ENCODE measurements around the gene LUZP2. TPM values are rescaled to one million over a fixed set of nuclear protein-coding genes. Genes with fewer than 3 reads are reported as not detected.

The LUZP2 gene
- total RNA-seq, 1 experiment from 2014 or later = 3.8 TPM

- Mint-ChIP-seq H3K4me1 (peaks cover 3% of the 10 kb centered on the region; the same call in 1 of the 2 replicates), H3K9me3 (peaks cover 7% of the 10 kb centered on the region), H3K27me3 (ENCODE audit: low read depth) (no peaks in the 10 kb centered on the region), H3K4me3 (no peak overlapping the region), H3K27ac (no peak overlapping the region), H3K36me3 (no peaks in the 10 kb centered on the region; the same call in 1 of the 2 replicates)
- no peak for TF ChIP-seq OVOL2 (CRISPR knock-in tag; IDR thresholded peaks at IDR 0.05; ENCODE audit: borderline replicate concordance)
- no peak for TF ChIP-seq E2F1 (CRISPR knock-in tag; IDR thresholded peaks at IDR 0.05)
- TF ChIP-seq KAT7 (CRISPR knock-in tag; IDR thresholded peaks at IDR 0.05; ENCODE audit: borderline replicate concordance) = no peak
- TF ChIP-seq NFYB (CRISPR knock-in tag; conservative IDR thresholded peaks at IDR 0.05; ENCODE audit: low read depth) = no peak
- no peak for TF ChIP-seq EMX1 (CRISPR knock-in tag; IDR thresholded peaks at IDR 0.05)
- TF ChIP-seq ATF2 (CRISPR knock-in tag; IDR thresholded peaks at IDR 0.05; ENCODE audit: borderline replicate concordance, low read depth) = no peak
- TF ChIP-seq, protein P1, sequence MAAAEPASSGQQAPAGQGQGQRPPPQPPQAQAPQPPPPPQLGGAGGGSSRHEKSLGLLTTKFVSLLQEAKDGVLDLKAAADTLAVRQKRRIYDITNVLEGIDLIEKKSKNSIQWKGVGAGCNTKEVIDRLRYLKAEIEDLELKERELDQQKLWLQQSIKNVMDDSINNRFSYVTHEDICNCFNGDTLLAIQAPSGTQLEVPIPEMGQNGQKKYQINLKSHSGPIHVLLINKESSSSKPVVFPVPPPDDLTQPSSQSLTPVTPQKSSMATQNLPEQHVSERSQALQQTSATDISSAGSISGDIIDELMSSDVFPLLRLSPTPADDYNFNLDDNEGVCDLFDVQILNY (CRISPR knock-in tag; IDR thresholded peaks at IDR 0.05) = no peak
- TF ChIP-seq GRHL2 (CRISPR knock-in tag; IDR thresholded peaks at IDR 0.05; ENCODE audit: insufficient replicate concordance, severe bottlenecking) = no peak
- no peak for DNase-seq (ENCODE audit: low spot score)
- ATAC-seq = no peak
- CTCF ChIA-PET = no interaction called here
- POLR2A ChIA-PET = no interaction called here
Measured at GRCh38 chr11:25066706-25067105, 569.9 kb downstream of the LUZP2 start.

DNA sequence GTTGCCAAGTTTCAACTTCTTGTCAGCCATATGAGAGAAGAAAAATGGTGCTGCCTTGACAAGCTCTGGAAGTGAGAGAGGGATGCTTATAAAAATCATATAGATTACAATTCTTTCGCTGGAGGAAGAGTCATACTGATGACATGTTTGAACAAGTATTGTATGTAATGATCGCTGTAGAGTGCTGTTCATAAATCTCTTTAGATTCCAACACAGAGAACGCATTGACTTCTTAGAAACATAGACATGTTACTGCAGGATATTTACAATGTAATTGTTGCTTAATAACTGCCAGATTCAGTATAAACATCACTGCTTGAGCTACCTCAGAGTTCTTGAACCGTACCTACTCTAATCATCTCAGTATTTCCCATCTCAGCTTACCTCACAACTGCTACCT lies 571.6 kb downstream of the LUZP2 start:
- no peak overlapping the region for H3K4me3 Mint-ChIP-seq
- H3K27ac Mint-ChIP-seq = no peak overlapping the region
- peaks cover 17% of the 10 kb centered on the region for H3K9me3 Mint-ChIP-seq
- CTCF ChIA-PET = no interaction called here
- TF ChIP-seq TP53 (CRISPR knock-in tag; IDR thresholded peaks at IDR 0.05) (no peak), ZSCAN18 (CRISPR knock-in tag; IDR thresholded peaks at IDR 0.05) (no peak), HMGXB4 (CRISPR knock-in tag; IDR thresholded peaks at IDR 0.05) (no peak), EMX1 (CRISPR knock-in tag; IDR thresholded peaks at IDR 0.05) (no peak), ZNF317 (CRISPR knock-in tag; IDR thresholded peaks at IDR 0.05; ENCODE audit: borderline replicate concordance, low read depth) (no peak), NFE2L1 (CRISPR knock-in tag; IDR thresholded peaks at IDR 0.05) (no peak), ZNF396 (CRISPR knock-in tag; IDR thresholded peaks at IDR 0.05; ENCODE audit: borderline replicate concordance) (no peak), NR2C2 (CRISPR knock-in tag; IDR thresholded peaks at IDR 0.05) (no peak), FOXK1 (CRISPR knock-in tag; IDR thresholded peaks at IDR 0.05) (no peak)
- TF ChIP-seq, protein P2, sequence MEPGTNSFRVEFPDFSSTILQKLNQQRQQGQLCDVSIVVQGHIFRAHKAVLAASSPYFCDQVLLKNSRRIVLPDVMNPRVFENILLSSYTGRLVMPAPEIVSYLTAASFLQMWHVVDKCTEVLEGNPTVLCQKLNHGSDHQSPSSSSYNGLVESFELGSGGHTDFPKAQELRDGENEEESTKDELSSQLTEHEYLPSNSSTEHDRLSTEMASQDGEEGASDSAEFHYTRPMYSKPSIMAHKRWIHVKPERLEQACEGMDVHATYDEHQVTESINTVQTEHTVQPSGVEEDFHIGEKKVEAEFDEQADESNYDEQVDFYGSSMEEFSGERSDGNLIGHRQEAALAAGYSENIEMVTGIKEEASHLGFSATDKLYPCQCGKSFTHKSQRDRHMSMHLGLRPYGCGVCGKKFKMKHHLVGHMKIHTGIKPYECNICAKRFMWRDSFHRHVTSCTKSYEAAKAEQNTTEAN (CRISPR knock-in tag; IDR thresholded peaks at IDR 0.05) = no peak
- TF ChIP-seq, protein P1 (CRISPR knock-in tag; IDR thresholded peaks at IDR 0.05) = no peak
- H3K27me3 Mint-ChIP-seq (ENCODE audit: low read depth) = no peaks in the 10 kb centered on the region
- peaks cover 3% of the 10 kb centered on the region; the same call in 1 of the 2 replicates for H3K4me1 Mint-ChIP-seq
- no peak for DNase-seq (ENCODE audit: low spot score)
- no peak for ATAC-seq
- POLR2A ChIA-PET = no interaction called here
- H3K36me3 Mint-ChIP-seq = no peaks in the 10 kb centered on the region; the same call in 1 of the 2 replicates
